Measurements from ENCODE around the gene PYGB.
A peak's percentile ranks its signal among the peaks of the same experiment; 100 is the strongest.

Gene PYGB

GRCh38 chr20:25282796-25283195 is 34.9 kb downstream of the PYGB start:
- DNase-seq (no peak), ATAC-seq (no peak)
- peaks cover 16% of the 10 kb centered on the region for H3K36me3 Mint-ChIP-seq (ENCODE audit: low read depth)
- H3K4me1 Mint-ChIP-seq, result no peaks in the 10 kb centered on the region
- H3K4me3 Mint-ChIP-seq, result no peak overlapping the region
- H3K27ac Mint-ChIP-seq, result no peak overlapping the region
- H3K9me3 Mint-ChIP-seq, result no peaks in the 10 kb centered on the region
- H3K27me3 Mint-ChIP-seq, result no peaks in the 10 kb centered on the region

- Mint-ChIP-seq H3K4me3 (no peak overlapping the region), H3K4me1 (no peaks in the 10 kb centered on the region), H3K36me3 (ENCODE audit: low read depth) (peaks cover 16% of the 10 kb centered on the region), H3K27me3 (no peaks in the 10 kb centered on the region), H3K27ac (no peak overlapping the region), H3K9me3 (no peaks in the 10 kb centered on the region)
- DNase-seq, result no peak
- no peak for ATAC-seq
These were observed 35.5 kb downstream of the PYGB start for GRCh38 chr20:25283221-25283951.

- H3K36me3 Mint-ChIP-seq (ENCODE audit: low read depth), result peaks cover 16% of the 10 kb centered on the region
These were observed 36.3 kb downstream of the PYGB start for GRCh38 chr20:25284131-25284601.

GRCh38 chr20:25285091-25285647 is 37.3 kb downstream of the PYGB start:
- no peaks in the 10 kb centered on the region for H3K4me1 Mint-ChIP-seq
- DNase-seq, result no peak

More at GRCh38 chr20:25284131-25284601, 36.3 kb downstream of the PYGB start:
- no peak overlapping the region for H3K4me3 Mint-ChIP-seq
- H3K4me1 Mint-ChIP-seq, result no peaks in the 10 kb centered on the region
- DNase-seq, result no peak
- no peaks in the 10 kb centered on the region for H3K9me3 Mint-ChIP-seq
- H3K27ac Mint-ChIP-seq, result no peak overlapping the region
- no peaks in the 10 kb centered on the region for H3K27me3 Mint-ChIP-seq
- no peak for ATAC-seq

GRCh38 chr20:25285856-25286798 is 38.2 kb downstream of the PYGB start:
- H3K27ac Mint-ChIP-seq, result peak overlapping the region; percentile 28
- no peak for DNase-seq
- ATAC-seq, result no peak
- no peaks in the 10 kb centered on the region for H3K9me3 Mint-ChIP-seq
- H3K36me3 Mint-ChIP-seq (ENCODE audit: low read depth), result peaks cover 18% of the 10 kb centered on the region
- no peak overlapping the region for H3K4me3 Mint-ChIP-seq
- no peaks in the 10 kb centered on the region for H3K4me1 Mint-ChIP-seq
- no peaks in the 10 kb centered on the region for H3K27me3 Mint-ChIP-seq

More at GRCh38 chr20:25285091-25285647, 37.3 kb downstream of the PYGB start:
- H3K36me3 Mint-ChIP-seq (ENCODE audit: low read depth), result peaks cover 18% of the 10 kb centered on the region
- H3K27ac Mint-ChIP-seq, result peak overlapping the region; percentile 28
- H3K4me3 Mint-ChIP-seq, result no peak overlapping the region
- no peaks in the 10 kb centered on the region for H3K9me3 Mint-ChIP-seq
- no peak for ATAC-seq
- H3K27me3 Mint-ChIP-seq, result no peaks in the 10 kb centered on the region

GRCh38 chr20:25286917-25287316 is 39.0 kb downstream of the PYGB start:
- Mint-ChIP-seq H3K4me3 (no peak overlapping the region), H3K27me3 (no peaks in the 10 kb centered on the region), H3K9me3 (no peaks in the 10 kb centered on the region), H3K4me1 (no peaks in the 10 kb centered on the region), H3K36me3 (ENCODE audit: low read depth) (peaks cover 18% of the 10 kb centered on the region), H3K27ac (no peak overlapping the region)
- DNase-seq (no peak), ATAC-seq (no peak)

GRCh38 chr20:25287631-25288290 is 39.9 kb downstream of the PYGB start:
- no peaks in the 10 kb centered on the region for H3K9me3 Mint-ChIP-seq
- ATAC-seq (no peak), DNase-seq (no peak)
- H3K4me1 Mint-ChIP-seq, result no peaks in the 10 kb centered on the region
- H3K27me3 Mint-ChIP-seq, result no peaks in the 10 kb centered on the region
- H3K36me3 Mint-ChIP-seq (ENCODE audit: low read depth), result peaks cover 15% of the 10 kb centered on the region
- no peak overlapping the region for H3K4me3 Mint-ChIP-seq
- no peak overlapping the region for H3K27ac Mint-ChIP-seq

- no peak for DNase-seq
- ATAC-seq, result no peak
- H3K4me3 Mint-ChIP-seq, result no peak overlapping the region
- H3K27ac Mint-ChIP-seq, result no peak overlapping the region
- no peaks in the 10 kb centered on the region for H3K4me1 Mint-ChIP-seq
- H3K36me3 Mint-ChIP-seq (ENCODE audit: low read depth), result peaks cover 15% of the 10 kb centered on the region
- no peaks in the 10 kb centered on the region for H3K9me3 Mint-ChIP-seq
- no peaks in the 10 kb centered on the region for H3K27me3 Mint-ChIP-seq
These were observed 40.7 kb downstream of the PYGB start for GRCh38 chr20:25288291-25289181.

- Mint-ChIP-seq H3K36me3 (ENCODE audit: low read depth) (peaks cover 14% of the 10 kb centered on the region), H3K27me3 (no peaks in the 10 kb centered on the region), H3K27ac (no peak overlapping the region), H3K4me3 (no peak overlapping the region), H3K4me1 (no peaks in the 10 kb centered on the region), H3K9me3 (no peaks in the 10 kb centered on the region)
- no peak for ATAC-seq
- DNase-seq, result no peak
These were observed 42.2 kb downstream of the PYGB start for GRCh38 chr20:25289886-25290597.

GRCh38 chr20:25290646-25291431 is 43.0 kb downstream of the PYGB start:
- no peak overlapping the region for H3K27ac Mint-ChIP-seq
- no peak for DNase-seq
- H3K4me1 Mint-ChIP-seq, result no peaks in the 10 kb centered on the region
- peaks cover 10% of the 10 kb centered on the region for H3K36me3 Mint-ChIP-seq (ENCODE audit: low read depth)
- no peak overlapping the region for H3K4me3 Mint-ChIP-seq
- H3K27me3 Mint-ChIP-seq, result no peaks in the 10 kb centered on the region
- no peaks in the 10 kb centered on the region for H3K9me3 Mint-ChIP-seq
- ATAC-seq, result no peak

GRCh38 chr20:25291432-25292133 is 43.7 kb downstream of the PYGB start:
- DNase-seq (no peak), ATAC-seq (no peak)
- no peaks in the 10 kb centered on the region for H3K4me1 Mint-ChIP-seq
- H3K27ac Mint-ChIP-seq, result no peak overlapping the region
- peaks cover 10% of the 10 kb centered on the region for H3K36me3 Mint-ChIP-seq (ENCODE audit: low read depth)
- H3K9me3 Mint-ChIP-seq, result no peaks in the 10 kb centered on the region
- no peak overlapping the region for H3K4me3 Mint-ChIP-seq
- H3K27me3 Mint-ChIP-seq, result no peaks in the 10 kb centered on the region

All from activated naive CD8-positive, alpha-beta T cell treated with anti-CD3 and anti-CD28 coated beads, Interleukin-2, amount 50 U/mL, for 24 hours (primary cell).